GM19467 (cell line): Measurements from ENCODE around the gene GOLIM4.
"Not testable (repeated sequence)": the region's sequence is repeated elsewhere in the genome, so short reads cannot be mapped to it uniquely, and the experiment has no call there.

Source experiments
- ATAC-seq: cut with Tn5 transposase; IDR thresholded peaks from one replicate; pipeline ENCODE4 v1.9.1; 2021; ENCODE audit warnings: mild to moderate bottlenecking, moderate library complexity; ENCODE audit not compliant: unreplicated experiment

Gene GOLIM4, protein sequence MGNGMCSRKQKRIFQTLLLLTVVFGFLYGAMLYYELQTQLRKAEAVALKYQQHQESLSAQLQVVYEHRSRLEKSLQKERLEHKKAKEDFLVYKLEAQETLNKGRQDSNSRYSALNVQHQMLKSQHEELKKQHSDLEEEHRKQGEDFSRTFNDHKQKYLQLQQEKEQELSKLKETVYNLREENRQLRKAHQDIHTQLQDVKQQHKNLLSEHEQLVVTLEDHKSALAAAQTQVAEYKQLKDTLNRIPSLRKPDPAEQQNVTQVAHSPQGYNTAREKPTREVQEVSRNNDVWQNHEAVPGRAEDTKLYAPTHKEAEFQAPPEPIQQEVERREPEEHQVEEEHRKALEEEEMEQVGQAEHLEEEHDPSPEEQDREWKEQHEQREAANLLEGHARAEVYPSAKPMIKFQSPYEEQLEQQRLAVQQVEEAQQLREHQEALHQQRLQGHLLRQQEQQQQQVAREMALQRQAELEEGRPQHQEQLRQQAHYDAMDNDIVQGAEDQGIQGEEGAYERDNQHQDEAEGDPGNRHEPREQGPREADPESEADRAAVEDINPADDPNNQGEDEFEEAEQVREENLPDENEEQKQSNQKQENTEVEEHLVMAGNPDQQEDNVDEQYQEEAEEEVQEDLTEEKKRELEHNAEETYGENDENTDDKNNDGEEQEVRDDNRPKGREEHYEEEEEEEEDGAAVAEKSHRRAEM

GRCh38 chr3:168095611-168096209 lies at the start of gene GOLIM4:
Gene GOLIM4 (minus strand): TSS chr3:168095924. CDS start chr3:168095285, 639 bp downstream.
- peak; percentile 86 for ATAC-seq

- no peak for ATAC-seq
Observed at GRCh38 chr3:168141405-168141998, 45.8 kb upstream of the GOLIM4 start.

- no peak for ATAC-seq
Observed at GRCh38 chr3:168139947-168140346, 44.2 kb upstream of the GOLIM4 start.

DNA sequence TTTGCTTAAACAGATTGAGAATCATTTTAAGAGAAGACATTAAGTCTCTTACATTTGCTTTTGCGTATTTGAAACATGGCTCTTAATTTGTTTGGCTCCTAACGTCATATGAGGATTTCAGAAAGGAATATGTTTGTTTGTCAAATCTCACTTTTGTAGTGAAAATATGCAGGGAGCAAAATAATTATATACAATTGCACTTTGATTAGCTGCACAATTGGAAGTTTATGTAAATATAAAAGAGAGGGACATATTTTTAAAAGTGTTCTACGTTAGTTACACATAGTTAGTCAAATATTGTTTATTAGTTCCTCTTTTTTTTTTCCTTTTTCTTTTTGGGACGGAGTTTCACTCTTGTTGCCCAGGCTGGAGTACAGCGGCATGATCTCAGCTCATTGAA lies 42.7 kb upstream of the GOLIM4 start:
- no peak for ATAC-seq

DNA sequence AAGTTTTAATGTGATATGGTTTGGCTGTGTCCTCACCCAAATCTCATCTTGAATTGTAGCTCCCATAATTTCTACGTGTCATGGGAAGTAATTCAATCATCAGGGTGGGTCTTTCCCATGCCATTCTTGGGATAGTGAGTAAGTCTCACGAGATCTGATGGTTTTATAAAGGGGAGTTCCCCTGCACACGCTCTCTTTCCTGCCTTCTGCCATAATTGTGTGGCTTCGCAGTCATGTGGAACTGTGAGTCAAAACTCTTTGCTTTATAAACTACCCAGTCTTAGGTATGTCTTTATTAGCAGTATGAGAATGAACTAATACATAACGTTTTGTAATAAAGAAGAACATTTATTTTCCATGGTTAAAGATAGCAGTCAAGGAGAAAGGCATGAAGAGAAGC lies 39.2 kb upstream of the GOLIM4 start:
- ATAC-seq: no peak

DNA sequence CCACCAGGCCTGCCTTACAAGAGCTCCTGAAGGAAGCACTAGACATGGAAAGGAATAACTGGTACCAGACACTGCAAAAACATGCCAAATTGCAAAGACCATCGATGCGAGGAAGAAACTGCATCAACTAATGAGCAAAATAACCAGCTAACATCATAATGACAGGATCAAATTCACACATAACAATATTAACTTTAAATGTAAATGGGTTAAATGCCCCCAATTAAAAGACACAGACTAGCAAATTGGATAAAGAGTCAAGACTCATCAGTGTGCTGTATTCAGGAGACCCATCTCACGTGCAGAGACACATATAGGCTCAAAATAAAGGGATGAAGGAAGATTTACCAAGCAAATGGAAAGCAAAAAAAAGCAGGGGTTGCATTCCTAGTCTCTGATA lies 34.5 kb upstream of the GOLIM4 start:
- ATAC-seq: not testable (repeated sequence)

- not testable (repeated sequence) for ATAC-seq
Observed at GRCh38 chr3:168128463-168128862, 32.7 kb upstream of the GOLIM4 start.

DNA sequence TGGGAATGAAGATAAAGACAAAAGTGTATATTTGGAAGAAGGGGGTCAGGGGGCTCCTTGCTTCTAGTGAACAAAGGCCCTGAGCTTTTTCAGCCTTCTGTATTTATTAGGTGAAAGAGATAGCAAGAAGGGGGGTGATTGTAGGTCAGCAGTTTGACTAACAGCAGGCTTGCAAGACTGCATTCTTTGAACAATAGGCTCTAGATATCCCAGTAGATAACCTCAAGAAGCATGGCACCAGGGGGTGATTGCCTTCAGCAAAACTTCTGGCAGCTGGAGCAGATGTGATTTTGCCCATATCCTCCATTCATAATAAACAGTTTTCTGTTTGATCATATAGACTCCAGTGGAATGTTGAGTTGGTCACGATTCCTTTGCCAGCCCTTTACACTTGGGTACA lies 31.7 kb upstream of the GOLIM4 start:
- ATAC-seq: no peak

DNA sequence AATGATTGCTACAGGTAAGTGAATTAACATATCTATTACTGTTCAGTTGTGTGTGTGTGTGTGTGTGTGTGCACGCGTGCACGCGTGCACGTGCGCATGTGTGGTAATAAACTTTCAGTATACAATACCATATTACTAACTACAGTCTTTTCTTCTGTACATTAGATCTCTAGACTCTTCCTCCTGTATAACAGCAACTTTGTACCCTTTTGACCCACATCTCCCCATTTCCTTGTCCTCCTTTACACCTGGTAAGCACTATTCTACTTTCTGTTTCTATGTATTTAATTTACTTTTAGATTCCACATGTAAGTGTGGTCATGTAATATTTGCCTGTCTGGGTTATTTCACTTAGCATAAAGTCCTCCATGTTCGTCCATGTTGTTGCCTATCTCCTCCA lies 29.1 kb upstream of the GOLIM4 start:
- no peak for ATAC-seq

- ATAC-seq: no peak
Observed at GRCh38 chr3:168124291-168124690, 28.6 kb upstream of the GOLIM4 start.

GRCh38 chr3:168123201-168124176 lies 27.8 kb upstream of the GOLIM4 start:
- no peak for ATAC-seq

DNA sequence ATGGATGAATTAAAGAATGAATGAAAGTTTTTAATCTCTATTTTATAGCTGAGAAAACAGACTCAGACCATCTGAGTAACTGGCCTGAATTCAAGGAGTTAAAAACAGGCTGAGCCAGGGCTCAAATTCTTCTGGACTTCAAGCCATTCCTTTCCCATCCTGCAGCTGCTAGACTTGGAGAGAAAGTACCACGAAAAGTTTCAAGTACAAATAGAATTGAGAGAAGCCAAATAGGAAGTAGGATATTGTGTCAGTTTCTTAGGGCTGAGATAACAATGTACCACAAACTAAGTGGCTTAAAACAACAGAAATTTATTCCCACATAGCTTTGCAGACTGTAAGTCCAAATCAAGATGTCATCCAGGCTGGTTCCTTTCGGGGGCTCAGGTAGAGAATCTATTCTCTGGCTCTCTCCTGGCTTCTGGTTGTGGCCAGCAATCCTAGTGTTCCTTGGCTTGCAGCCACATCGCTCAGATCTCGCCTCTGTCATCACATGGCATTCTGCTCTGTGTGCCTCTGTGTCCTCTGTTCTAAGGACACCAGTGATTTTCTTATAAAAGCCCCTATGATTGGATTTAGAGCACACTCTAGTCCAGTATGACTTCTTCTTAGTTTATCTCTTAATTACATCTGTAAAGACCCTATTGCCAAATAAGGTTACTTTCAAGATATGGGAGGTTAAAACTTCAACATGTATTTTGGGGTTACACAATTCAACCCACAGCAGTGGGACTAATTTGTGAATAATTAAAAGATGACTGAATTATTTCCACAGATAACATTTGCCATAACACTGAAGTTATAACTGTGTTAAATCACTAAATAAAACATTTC lies 25.7 kb upstream of the GOLIM4 start:
- no peak for ATAC-seq

GRCh38 chr3:168117853-168118313 lies 22.2 kb upstream of the GOLIM4 start:
- no peak for ATAC-seq

GRCh38 chr3:168117059-168117458 lies 21.3 kb upstream of the GOLIM4 start:
- ATAC-seq: no peak

GRCh38 chr3:168116279-168116678 lies 20.6 kb upstream of the GOLIM4 start:
- ATAC-seq: no peak

DNA sequence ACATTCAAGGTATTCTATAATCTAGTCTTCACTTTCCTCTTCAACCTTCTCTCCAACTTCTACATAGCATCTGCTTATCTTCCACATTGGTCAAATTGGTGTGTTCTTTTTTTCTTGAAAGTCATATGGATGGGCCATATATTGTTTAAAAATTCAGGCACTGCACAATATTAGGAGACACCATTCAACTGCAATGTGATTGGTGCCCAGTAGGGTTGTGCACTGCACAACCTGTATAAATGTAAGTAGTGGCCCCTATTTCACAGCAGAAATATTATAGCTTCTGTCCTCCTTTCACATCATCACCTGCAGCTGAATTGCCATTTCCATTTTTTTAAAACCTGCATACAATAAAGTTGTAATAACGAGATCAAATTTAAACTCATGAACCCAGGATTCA lies 18.1 kb upstream of the GOLIM4 start:
- ATAC-seq: no peak

GRCh38 chr3:168112894-168113293 lies 17.2 kb upstream of the GOLIM4 start:
- no peak for ATAC-seq

- no peak for ATAC-seq
Observed at GRCh38 chr3:168104361-168104760, 8.6 kb upstream of the GOLIM4 start.

DNA sequence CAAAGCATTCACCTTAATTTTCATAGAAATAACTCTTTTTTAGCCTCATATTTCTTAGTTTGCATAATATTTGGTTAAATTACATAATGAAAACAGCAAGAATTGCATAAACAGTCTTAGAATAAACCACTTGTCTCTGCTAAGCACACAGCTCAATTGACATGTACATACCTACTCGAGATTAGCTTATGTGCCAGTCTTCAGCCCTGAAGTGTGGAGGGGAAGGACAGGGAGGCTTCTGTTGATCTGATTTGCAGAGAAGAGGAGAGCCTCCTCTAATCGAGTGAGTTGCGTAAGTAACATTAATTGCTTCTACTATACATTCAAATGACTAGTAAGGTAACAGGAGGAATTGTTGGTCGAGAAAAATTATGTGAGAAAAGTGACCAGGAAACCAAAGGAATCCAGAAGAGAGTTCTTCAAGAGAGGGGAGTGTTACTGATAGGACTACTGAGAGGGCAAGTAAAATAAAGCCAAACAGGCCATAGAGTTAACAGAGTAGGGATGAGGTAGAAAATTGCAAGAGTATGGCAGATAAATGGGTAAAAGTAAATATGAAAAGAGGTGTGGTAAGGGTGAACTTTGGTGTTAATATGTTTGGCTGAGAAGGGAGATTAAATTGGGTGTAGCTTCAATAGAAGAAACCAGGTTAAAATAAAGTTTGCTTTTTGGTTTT lies 7.1 kb upstream of the GOLIM4 start:
- ATAC-seq: no peak
